K562 (cell line): ENCODE data around the gene CD244.
"Not testable (repeated sequence)": the region's sequence is repeated elsewhere in the genome, so short reads cannot be mapped to it uniquely, and the experiment has no call there.

Experiments
- CBFA2T2 ChIP-seq: fragments of 450-650 bp; conservative IDR thresholded peaks from 2 replicates; pipeline ENCODE4 v1.6.1; 2017; ENCODE audit warnings: mild to moderate bottlenecking
- HDAC6 ChIP-seq: IDR thresholded peaks from 2 replicates; pipeline ENCODE4 v1.6.1; 2012; ENCODE audit warnings: low read depth, mild to moderate bottlenecking, control low read depth, inconsistent platforms, low read length, moderate library complexity
- MED1 ChIP-seq: sonication (generic); formaldehyde crosslinking; IDR thresholded peaks from 2 replicates; pipeline ENCODE4 v1.8.1; 2023; ENCODE audit warnings: missing genetic modification reagents, borderline replicate concordance
- NCOA1 ChIP-seq: fragments of 450-650 bp; IDR thresholded peaks from 2 replicates; pipeline ENCODE4 v1.6.1; 2016; ENCODE audit warnings: low read depth
- POLR2A ChIP-seq: fragments of 450-650 bp; conservative IDR thresholded peaks from 2 replicates; pipeline ENCODE4 v1.6.1; 2016
- RAD21 ChIP-seq, 2 experiments: fragments of 250-450 bp in 1 of 2; fragments of 450-650 bp in 1 of 2; sonication (Bioruptor Pico) in 1 of 2; formaldehyde crosslinking in 1 of 2; IDR thresholded peaks in 1 of 2; conservative IDR thresholded peaks in 1 of 2; 2 replicates each; pipeline versions ENCODE4 v1.4.0 to v1.8.0; 2020 to 2022; ENCODE audit warnings: mild to moderate bottlenecking in 2 of 2, moderate library complexity in 1 of 2
- RFX7 ChIP-seq: fragments of 250-450 bp; sonication (Bioruptor Pico); IDR thresholded peaks from 2 replicates; pipeline ENCODE4 v1.5.1; 2021; ENCODE audit warnings: mild to moderate bottlenecking
- TF ChIP-seq, protein P1 (sequence below): IDR thresholded peaks from 3 replicates; pipeline ENCODE4 v1.6.1; 2011; ENCODE audit warnings: borderline replicate concordance, mild to moderate bottlenecking; ENCODE audit not compliant: insufficient read length, insufficient read depth
- TF ChIP-seq, protein P2 (sequence below): fragments of 250-450 bp; sonication (Bioruptor Pico); IDR thresholded peaks from 2 replicates; pipeline ENCODE4 v1.5.0; 2021; ENCODE audit warnings: mild to moderate bottlenecking, borderline replicate concordance
- TF ChIP-seq, protein P3 (sequence below): sonication (generic); formaldehyde crosslinking; IDR thresholded peaks from 2 replicates; pipeline ENCODE4 v1.8.0; 2022; ENCODE audit warnings: missing genetic modification reagents, mild to moderate bottlenecking, borderline replicate concordance

DNA sequence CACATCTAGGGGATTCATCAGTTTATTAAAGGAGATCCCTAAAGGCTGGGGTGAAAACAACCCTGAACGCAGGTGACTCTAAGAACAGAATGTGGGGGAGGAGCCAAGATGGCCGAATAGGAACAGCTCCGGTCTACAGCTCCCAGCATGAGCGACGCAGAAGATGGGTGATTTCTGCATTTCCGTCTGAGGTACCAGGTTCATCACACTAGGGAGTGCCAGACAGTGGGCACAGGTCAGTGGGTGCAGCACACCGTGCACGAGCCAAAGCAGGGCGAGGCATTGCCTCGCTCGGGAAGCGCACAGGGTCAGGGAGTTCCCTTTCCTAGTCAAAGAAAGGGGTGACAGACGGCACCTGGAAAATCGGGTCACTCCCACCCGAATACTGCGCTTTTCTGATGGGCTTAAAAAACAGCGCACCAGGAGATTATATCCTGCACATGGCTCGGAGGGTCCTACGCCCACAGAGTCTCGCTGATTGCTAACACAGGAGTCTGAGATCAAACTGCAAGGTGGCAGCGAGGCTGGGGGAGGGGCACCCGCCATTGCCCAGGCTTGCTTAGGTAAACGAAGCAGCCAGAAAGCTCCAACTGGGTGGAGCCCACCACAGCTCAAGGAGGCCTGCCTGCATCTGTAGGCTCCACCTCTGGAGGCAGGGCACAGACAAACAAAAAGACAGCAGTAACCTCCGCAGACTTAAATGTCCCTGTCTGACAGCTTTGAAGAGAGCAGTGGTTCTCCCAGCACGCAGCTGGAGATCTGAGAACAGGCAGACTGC, 79.5 kb downstream of the CD244 start:
- TF ChIP-seq MED1 (CRISPR knock-in tag); RAD21 (CRISPR knock-in tag; conservative IDR thresholded peaks at IDR 0.05 in 1 of 2, IDR thresholded peaks at IDR 0.05 in 1 of 2); RFX7; HDAC6; CBFA2T2; NCOA1; POLR2A: not testable (repeated sequence)
- TF ChIP-seq, protein P1, sequence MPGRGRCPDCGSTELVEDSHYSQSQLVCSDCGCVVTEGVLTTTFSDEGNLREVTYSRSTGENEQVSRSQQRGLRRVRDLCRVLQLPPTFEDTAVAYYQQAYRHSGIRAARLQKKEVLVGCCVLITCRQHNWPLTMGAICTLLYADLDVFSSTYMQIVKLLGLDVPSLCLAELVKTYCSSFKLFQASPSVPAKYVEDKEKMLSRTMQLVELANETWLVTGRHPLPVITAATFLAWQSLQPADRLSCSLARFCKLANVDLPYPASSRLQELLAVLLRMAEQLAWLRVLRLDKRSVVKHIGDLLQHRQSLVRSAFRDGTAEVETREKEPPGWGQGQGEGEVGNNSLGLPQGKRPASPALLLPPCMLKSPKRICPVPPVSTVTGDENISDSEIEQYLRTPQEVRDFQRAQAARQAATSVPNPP = not testable (repeated sequence)
- TF ChIP-seq, protein P2, sequence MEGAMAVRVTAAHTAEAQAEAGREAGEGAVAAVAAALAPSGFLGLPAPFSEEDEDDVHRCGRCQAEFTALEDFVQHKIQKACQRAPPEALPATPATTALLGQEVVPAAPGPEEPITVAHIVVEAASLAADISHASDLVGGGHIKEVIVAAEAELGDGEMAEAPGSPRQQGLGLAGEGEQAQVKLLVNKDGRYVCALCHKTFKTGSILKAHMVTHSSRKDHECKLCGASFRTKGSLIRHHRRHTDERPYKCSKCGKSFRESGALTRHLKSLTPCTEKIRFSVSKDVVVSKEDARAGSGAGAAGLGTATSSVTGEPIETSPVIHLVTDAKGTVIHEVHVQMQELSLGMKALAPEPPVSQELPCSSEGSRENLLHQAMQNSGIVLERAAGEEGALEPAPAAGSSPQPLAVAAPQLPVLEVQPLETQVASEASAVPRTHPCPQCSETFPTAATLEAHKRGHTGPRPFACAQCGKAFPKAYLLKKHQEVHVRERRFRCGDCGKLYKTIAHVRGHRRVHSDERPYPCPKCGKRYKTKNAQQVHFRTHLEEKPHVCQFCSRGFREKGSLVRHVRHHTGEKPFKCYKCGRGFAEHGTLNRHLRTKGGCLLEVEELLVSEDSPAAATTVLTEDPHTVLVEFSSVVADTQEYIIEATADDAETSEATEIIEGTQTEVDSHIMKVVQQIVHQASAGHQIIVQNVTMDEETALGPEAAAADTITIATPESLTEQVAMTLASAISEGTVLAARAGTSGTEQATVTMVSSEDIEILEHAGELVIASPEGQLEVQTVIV = not testable (repeated sequence)
- TF ChIP-seq, protein P3, sequence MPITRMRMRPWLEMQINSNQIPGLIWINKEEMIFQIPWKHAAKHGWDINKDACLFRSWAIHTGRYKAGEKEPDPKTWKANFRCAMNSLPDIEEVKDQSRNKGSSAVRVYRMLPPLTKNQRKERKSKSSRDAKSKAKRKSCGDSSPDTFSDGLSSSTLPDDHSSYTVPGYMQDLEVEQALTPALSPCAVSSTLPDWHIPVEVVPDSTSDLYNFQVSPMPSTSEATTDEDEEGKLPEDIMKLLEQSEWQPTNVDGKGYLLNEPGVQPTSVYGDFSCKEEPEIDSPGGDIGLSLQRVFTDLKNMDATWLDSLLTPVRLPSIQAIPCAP (CRISPR knock-in tag) = not testable (repeated sequence)
